ENCODE results near the gene MAP3K13. TPM values are rescaled to one million over a fixed set of nuclear protein-coding genes. Genes with fewer than 3 reads are reported as not detected.
"Not testable (repeated sequence)": the region's sequence is repeated elsewhere in the genome, so short reads cannot be mapped to it uniquely, and the experiment has no call there.

MAP3K13 gene
- total and polyA plus RNA-seq, 2 donors: 11.3 to 34.5 TPM

- no peak for DNase-seq (ENCODE audit: low read depth in 6 of 9, low spot score in 9 of 9)
- WGBS: 97% methylated on average over 3 of the region's 3 CpGs
Observed at GRCh38 chr3:185470323-185470722, 107.4 kb downstream of the MAP3K13 start.

GRCh38 chr3:185473290-185473815, 110.4 kb downstream of the MAP3K13 start:
- DNase-seq (ENCODE audit: low read depth in 6 of 9, low spot score in 9 of 9): no peak
- Histone ChIP-seq H3K27ac (ENCODE audit: low read depth in 1 of 2, low read length in 1 of 2) (no peak overlapping the region), H3K4me3 (ENCODE audit: low read length in 2 of 2) (no peak overlapping the region), H3K4me1 (ENCODE audit: control insufficient read depth in 2 of 2, insufficient read depth in 2 of 2, low read length in 2 of 2) (no peaks in the 10 kb centered on the region), H3K36me3 (ENCODE audit: control insufficient read depth in 2 of 2, insufficient read depth in 2 of 2, low read length in 1 of 2) (no peaks in the 10 kb centered on the region), H3K9me3 (ENCODE audit: control insufficient read depth in 2 of 2, insufficient read depth in 1 of 2, low read length in 1 of 2) (no peaks in the 10 kb centered on the region), H3K27me3 (ENCODE audit: control insufficient read depth in 2 of 2, insufficient read depth in 1 of 2, low read length in 1 of 2) (no peaks in the 10 kb centered on the region)
- 97% methylated on average over 15 of the region's 15 CpGs for WGBS

More at GRCh38 chr3:185470323-185470722, 107.4 kb downstream of the MAP3K13 start:
- no peak overlapping the region for H3K4me3 ChIP-seq (ENCODE audit: low read length in 2 of 2)
- H3K27me3 ChIP-seq (ENCODE audit: control insufficient read depth in 2 of 2, insufficient read depth in 1 of 2, low read length in 1 of 2): no peaks in the 10 kb centered on the region
- H3K4me1 ChIP-seq (ENCODE audit: control insufficient read depth in 2 of 2, insufficient read depth in 2 of 2, low read length in 2 of 2): no peaks in the 10 kb centered on the region
- peaks cover 0 to 3% of the 10 kb centered on the region in 2 donors for H3K36me3 ChIP-seq (ENCODE audit: control insufficient read depth in 2 of 2, insufficient read depth in 2 of 2, low read length in 1 of 2)
- H3K27ac ChIP-seq (ENCODE audit: low read depth in 1 of 2, low read length in 1 of 2): no peak overlapping the region
- no peaks in the 10 kb centered on the region for H3K9me3 ChIP-seq (ENCODE audit: control insufficient read depth in 2 of 2, insufficient read depth in 1 of 2, low read length in 1 of 2)

DNA sequence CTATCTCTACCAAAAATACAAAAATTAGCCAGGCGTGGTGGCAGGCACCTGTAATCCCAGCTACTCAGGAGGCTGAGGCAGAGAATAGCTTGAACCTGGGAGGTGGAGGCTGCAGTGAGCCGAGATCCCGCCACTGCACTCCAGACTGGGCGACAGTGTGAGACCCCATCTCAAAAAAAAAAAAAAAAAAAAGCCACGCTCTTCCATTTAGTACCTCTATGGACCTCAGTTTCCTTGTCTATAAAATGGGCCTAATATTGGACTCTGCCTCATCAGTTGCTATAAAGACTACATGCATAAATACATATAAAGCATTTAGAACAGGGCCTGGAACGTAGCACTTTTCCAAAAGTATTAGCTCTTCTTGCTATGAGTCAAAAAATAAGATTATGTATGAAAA, 112.0 kb downstream of the MAP3K13 start:
- DNase-seq (ENCODE audit: low read depth in 6 of 9, low spot score in 9 of 9); H3K36me3 ChIP-seq (ENCODE audit: control insufficient read depth in 2 of 2, insufficient read depth in 2 of 2, low read length in 1 of 2); H3K9me3 ChIP-seq (ENCODE audit: control insufficient read depth in 2 of 2, insufficient read depth in 1 of 2, low read length in 1 of 2); H3K4me3 ChIP-seq (ENCODE audit: low read length in 2 of 2); H3K4me1 ChIP-seq (ENCODE audit: control insufficient read depth in 2 of 2, insufficient read depth in 2 of 2, low read length in 2 of 2); H3K27me3 ChIP-seq (ENCODE audit: control insufficient read depth in 2 of 2, insufficient read depth in 1 of 2, low read length in 1 of 2); H3K27ac ChIP-seq (ENCODE audit: low read depth in 1 of 2, low read length in 1 of 2): not testable (repeated sequence)
- 96% methylated on average over 6 of the region's 6 CpGs for WGBS

- H3K27me3 ChIP-seq (ENCODE audit: control insufficient read depth in 2 of 2, insufficient read depth in 1 of 2, low read length in 1 of 2): no peaks in the 10 kb centered on the region
- no peaks in the 10 kb centered on the region for H3K9me3 ChIP-seq (ENCODE audit: control insufficient read depth in 2 of 2, insufficient read depth in 1 of 2, low read length in 1 of 2)
- WGBS: 92% methylated on average over 3 of the region's 3 CpGs
- no peak overlapping the region for H3K4me3 ChIP-seq (ENCODE audit: low read length in 2 of 2)
- H3K36me3 ChIP-seq (ENCODE audit: control insufficient read depth in 2 of 2, insufficient read depth in 2 of 2, low read length in 1 of 2): no peaks in the 10 kb centered on the region
- DNase-seq (ENCODE audit: low read depth in 6 of 9, low spot score in 9 of 9): no peak
- no peak overlapping the region for H3K27ac ChIP-seq (ENCODE audit: low read depth in 1 of 2, low read length in 1 of 2)
- H3K4me1 ChIP-seq (ENCODE audit: control insufficient read depth in 2 of 2, insufficient read depth in 2 of 2, low read length in 2 of 2): no peaks in the 10 kb centered on the region
Observed at GRCh38 chr3:185477316-185477715, 114.4 kb downstream of the MAP3K13 start.

GRCh38 chr3:185479373-185479945, 116.5 kb downstream of the MAP3K13 start:
- Histone ChIP-seq H3K4me1 (ENCODE audit: control insufficient read depth in 2 of 2, insufficient read depth in 2 of 2, low read length in 2 of 2) (peaks cover 0 to 3% of the 10 kb centered on the region in 2 donors), H3K27me3 (ENCODE audit: control insufficient read depth in 2 of 2, insufficient read depth in 1 of 2, low read length in 1 of 2) (no peaks in the 10 kb centered on the region), H3K27ac (ENCODE audit: low read depth in 1 of 2, low read length in 1 of 2) (no peak overlapping the region), H3K36me3 (ENCODE audit: control insufficient read depth in 2 of 2, insufficient read depth in 2 of 2, low read length in 1 of 2) (peaks cover 0 to 4% of the 10 kb centered on the region in 2 donors), H3K9me3 (ENCODE audit: control insufficient read depth in 2 of 2, insufficient read depth in 1 of 2, low read length in 1 of 2) (no peaks in the 10 kb centered on the region), H3K4me3 (ENCODE audit: low read length in 2 of 2) (no peak overlapping the region)
- no peak for DNase-seq (ENCODE audit: low read depth in 6 of 9, low spot score in 9 of 9)
- 98% methylated on average over 2 of the region's 2 CpGs for WGBS

DNA sequence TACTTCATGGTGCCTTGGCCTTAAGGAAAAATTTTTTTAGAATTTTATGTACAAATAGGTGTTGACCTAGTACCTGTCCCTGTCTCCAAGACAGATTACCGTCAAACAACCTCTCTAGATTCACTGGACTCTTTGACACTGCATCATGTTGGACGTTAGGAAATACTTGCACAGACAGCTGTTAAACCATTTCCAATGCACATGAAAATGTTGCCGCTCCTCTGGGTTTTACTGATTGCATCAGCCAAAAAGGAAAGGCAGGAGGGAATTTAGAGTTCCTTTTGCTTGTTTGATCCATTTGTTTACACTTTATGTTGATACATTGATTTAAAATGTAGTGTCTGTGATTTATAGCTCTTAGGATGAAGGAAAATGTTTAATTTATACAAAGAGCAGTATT, 121.4 kb downstream of the MAP3K13 start:
- peaks cover 0 to 3% of the 10 kb centered on the region in 2 donors for H3K4me1 ChIP-seq (ENCODE audit: control insufficient read depth in 2 of 2, insufficient read depth in 2 of 2, low read length in 2 of 2)
- H3K27ac ChIP-seq (ENCODE audit: low read depth in 1 of 2, low read length in 1 of 2): no peak overlapping the region
- WGBS: 82% methylated on average over 3 of the region's 3 CpGs
- H3K27me3 ChIP-seq (ENCODE audit: control insufficient read depth in 2 of 2, insufficient read depth in 1 of 2, low read length in 1 of 2): no peaks in the 10 kb centered on the region
- H3K9me3 ChIP-seq (ENCODE audit: control insufficient read depth in 2 of 2, insufficient read depth in 1 of 2, low read length in 1 of 2): no peaks in the 10 kb centered on the region
- H3K4me3 ChIP-seq (ENCODE audit: low read length in 2 of 2): no peak overlapping the region
- no peak for DNase-seq (ENCODE audit: low read depth in 6 of 9, low spot score in 9 of 9)
- peaks cover 11 to 18% of the 10 kb centered on the region in 2 donors for H3K36me3 ChIP-seq (ENCODE audit: control insufficient read depth in 2 of 2, insufficient read depth in 2 of 2, low read length in 1 of 2)

DNA sequence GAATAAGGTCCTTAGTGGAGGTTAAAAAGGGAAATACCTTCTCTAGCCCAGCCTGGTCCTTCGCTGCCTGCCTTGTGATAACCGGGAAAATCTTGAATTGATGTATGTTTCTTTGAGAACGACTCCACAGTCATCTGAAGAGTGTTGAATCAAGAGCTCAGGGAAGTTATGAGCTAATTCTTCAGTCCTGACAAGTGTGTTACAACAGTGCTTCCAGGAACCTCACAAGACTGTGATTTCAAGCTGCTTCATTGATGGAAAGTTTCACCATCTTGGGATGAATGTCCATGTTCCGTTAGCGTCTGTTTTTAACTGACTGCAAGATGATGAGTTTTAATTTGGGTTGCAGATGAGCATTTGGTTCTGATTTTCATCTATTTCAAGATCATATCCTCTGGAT, 123.5 kb downstream of the MAP3K13 start:
- Histone ChIP-seq H3K4me1 (ENCODE audit: control insufficient read depth in 2 of 2, insufficient read depth in 2 of 2, low read length in 2 of 2) (peaks cover 0 to 3% of the 10 kb centered on the region in 2 donors), H3K9me3 (ENCODE audit: control insufficient read depth in 2 of 2, insufficient read depth in 1 of 2, low read length in 1 of 2) (no peaks in the 10 kb centered on the region), H3K4me3 (ENCODE audit: low read length in 2 of 2) (no peak overlapping the region), H3K27me3 (ENCODE audit: control insufficient read depth in 2 of 2, insufficient read depth in 1 of 2, low read length in 1 of 2) (no peaks in the 10 kb centered on the region), H3K36me3 (ENCODE audit: control insufficient read depth in 2 of 2, insufficient read depth in 2 of 2, low read length in 1 of 2) (peaks cover 21 to 37% of the 10 kb centered on the region in 2 donors), H3K27ac (ENCODE audit: low read depth in 1 of 2, low read length in 1 of 2) (no peak overlapping the region)
- 97% methylated on average over 5 of the region's 5 CpGs for WGBS
- no peak for DNase-seq (ENCODE audit: low read depth in 6 of 9, low spot score in 9 of 9)

- Histone ChIP-seq H3K4me1 (ENCODE audit: control insufficient read depth in 2 of 2, insufficient read depth in 2 of 2, low read length in 2 of 2) (no peaks in the 10 kb centered on the region), H3K27ac (ENCODE audit: low read depth in 1 of 2, low read length in 1 of 2) (no peak overlapping the region), H3K36me3 (ENCODE audit: control insufficient read depth in 2 of 2, insufficient read depth in 2 of 2, low read length in 1 of 2) (peaks cover 28 to 44% of the 10 kb centered on the region in 2 donors), H3K4me3 (ENCODE audit: low read length in 2 of 2) (no peak overlapping the region), H3K9me3 (ENCODE audit: control insufficient read depth in 2 of 2, insufficient read depth in 1 of 2, low read length in 1 of 2) (no peaks in the 10 kb centered on the region), H3K27me3 (ENCODE audit: control insufficient read depth in 2 of 2, insufficient read depth in 1 of 2, low read length in 1 of 2) (no peaks in the 10 kb centered on the region)
- DNase-seq (ENCODE audit: low read depth in 6 of 9, low spot score in 9 of 9): no peak
- WGBS: over 99% methylated on average over 5 of the region's 5 CpGs
Observed at GRCh38 chr3:185488465-185488864, 125.5 kb downstream of the MAP3K13 start.

GRCh38 chr3:185489462-185489861, 126.5 kb downstream of the MAP3K13 start:
- no peak overlapping the region for H3K27ac ChIP-seq (ENCODE audit: low read depth in 1 of 2, low read length in 1 of 2)
- H3K4me1 ChIP-seq (ENCODE audit: control insufficient read depth in 2 of 2, insufficient read depth in 2 of 2, low read length in 2 of 2): no peaks in the 10 kb centered on the region
- no peak overlapping the region for H3K4me3 ChIP-seq (ENCODE audit: low read length in 2 of 2)
- 95% methylated on average over 3 of the region's 3 CpGs for WGBS
- no peak for DNase-seq (ENCODE audit: low read depth in 6 of 9, low spot score in 9 of 9)
- peaks cover 33 to 51% of the 10 kb centered on the region in 2 donors for H3K36me3 ChIP-seq (ENCODE audit: control insufficient read depth in 2 of 2, insufficient read depth in 2 of 2, low read length in 1 of 2)
- no peaks in the 10 kb centered on the region for H3K9me3 ChIP-seq (ENCODE audit: control insufficient read depth in 2 of 2, insufficient read depth in 1 of 2, low read length in 1 of 2)
- H3K27me3 ChIP-seq (ENCODE audit: control insufficient read depth in 2 of 2, insufficient read depth in 1 of 2, low read length in 1 of 2): no peaks in the 10 kb centered on the region
